Inflammatory macrophage treated with lipopolysaccharide for 1 hour (primary cell): ENCODE data around the gene DAPP1.

Source experiments
- DNase-seq, 2 donors: peaks; one replicate each; pipeline ENCODE4 v3.0.0-alpha.2; 2020 to 2022

Gene DAPP1

DNA sequence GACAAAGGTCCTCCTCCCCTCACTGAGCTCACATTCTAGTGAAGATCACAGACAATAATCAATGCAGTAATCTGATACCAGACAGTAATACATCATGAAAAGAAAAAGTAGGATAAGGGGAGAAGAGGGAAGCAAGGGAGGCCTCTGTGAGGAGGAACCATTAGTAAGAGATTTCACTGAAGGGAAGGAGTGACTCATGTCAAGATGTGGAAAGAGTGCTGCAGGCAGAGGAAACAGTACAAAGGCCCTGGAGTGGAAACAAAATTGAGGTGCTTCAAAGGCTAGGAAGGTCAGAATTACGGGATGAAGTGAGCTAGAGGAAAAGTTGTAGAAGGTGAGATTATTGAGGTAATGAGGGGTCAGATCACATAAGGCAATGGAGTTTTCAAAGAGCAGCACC lies 39.5 kb downstream of the DAPP1 start:
- DNase-seq, result peak; percentile 83 to 84

DNA sequence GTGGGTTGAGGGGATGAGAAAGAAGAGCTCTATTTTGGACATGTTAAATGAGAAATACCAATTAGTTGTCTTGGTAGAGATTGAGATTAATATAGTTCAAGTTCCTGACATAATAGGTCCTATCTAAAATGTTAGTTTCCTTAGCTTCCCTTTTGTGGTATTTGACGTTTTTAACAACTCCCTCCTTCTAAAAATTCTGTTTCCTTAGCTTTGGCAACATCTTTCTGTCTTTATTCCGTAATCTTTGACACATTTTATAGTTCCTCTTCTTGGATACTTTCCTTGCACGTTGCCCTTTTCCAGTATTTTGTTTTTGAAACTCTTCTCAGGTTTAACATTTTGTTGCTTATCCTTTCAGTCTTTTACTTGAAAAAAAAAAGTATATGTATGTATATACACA lies 40.7 kb downstream of the DAPP1 start:
- peak; percentile 70 to 73 for DNase-seq

DNA sequence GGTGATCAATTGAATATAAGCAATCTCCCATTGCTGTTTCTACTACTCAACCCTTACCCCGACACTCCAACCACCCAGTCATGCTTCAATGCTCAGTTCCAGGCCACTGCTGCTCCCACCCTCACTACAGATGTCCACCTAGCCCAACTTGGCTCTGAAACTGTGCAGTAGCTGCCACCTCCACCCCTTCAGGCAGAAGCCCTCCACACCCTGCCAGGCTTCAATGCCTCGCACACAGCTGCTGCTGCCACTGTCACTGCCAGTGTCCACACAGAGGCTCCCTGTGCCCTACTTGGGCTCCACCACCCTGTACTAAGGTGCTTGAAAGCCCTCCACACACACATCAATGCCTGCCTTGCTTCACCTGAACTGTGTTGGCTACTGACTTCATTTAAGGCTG lies 43.0 kb downstream of the DAPP1 start:
- no peak for DNase-seq

DNA sequence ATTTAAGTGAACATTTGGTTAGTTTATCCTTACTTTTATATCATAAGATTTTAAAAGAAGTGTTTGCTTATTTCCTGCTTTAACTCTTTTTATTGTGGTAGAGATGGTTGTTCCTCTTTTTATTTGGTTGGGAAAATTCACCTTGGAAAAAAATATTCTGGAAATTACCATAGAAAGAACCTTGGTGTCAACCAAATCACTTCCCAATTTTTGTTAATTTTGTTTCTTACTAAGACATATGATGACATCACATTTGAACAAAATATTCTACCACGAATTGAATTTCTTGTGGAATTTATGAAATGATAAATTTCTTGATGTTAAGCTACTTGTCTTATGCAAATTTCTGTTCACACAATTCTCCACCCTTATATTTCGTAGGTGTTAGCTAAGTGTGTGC lies 43.9 kb downstream of the DAPP1 start:
- peak; percentile 45 to 73 for DNase-seq

DNA sequence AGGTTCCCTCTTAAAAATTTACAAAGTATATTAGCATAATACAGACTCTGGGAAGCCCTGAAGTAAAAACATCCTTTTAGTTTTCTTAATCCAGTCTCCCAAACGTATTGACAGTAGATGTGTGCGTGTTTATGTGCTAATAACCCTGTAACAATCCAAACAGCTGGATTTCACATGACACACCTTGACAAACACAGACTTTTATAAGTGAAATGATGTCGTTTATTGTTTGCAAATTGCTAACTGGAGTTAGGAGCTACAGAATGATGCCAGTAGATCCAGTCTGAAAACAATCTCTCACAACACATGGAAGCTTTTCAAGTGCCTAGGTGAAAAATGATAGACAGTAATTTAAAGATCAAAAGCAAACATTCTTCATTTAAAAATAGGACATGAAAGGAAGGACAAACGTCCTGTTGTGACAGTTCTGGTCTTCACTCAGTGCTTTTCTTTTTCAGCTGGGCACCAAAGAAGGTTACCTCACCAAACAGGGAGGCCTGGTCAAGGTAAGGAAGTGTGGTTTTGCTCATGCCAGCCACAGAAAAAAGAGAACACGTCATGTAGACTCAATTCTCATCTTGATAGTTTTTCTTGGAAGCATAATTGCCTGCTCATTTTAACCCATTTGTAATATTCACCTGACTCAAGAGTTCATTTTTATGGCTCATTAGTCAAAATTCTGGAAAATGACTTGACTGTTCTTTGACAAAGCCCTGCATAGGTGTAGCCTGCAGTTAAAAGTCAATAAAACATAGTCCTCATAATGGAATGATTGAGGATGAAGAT lies 44.7 kb downstream of the DAPP1 start:
- no peak for DNase-seq

DNA sequence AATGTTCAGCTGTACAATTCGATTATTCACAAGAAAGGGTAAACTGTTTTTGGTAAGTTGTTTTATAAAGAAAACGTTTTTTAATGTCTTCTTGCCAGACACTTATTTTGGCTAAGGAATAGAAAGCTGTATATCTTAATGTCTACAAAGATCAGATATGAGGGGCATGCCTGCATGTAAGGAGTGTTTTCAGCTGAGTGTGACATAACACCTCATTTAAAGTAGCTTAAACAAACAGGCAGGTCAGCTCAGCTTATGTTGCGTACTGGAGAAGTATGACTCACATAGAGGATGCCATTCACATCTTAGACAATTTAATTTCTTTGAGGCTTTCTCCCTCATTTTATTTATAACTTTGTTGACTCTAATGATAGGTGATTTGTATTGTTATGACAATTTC lies 47.2 kb downstream of the DAPP1 start:
- no peak for DNase-seq

GRCh38 chr4:99868126-99868596 lies 51.5 kb downstream of the DAPP1 start:
- no peak for DNase-seq

GRCh38 chr4:99872570-99872969 lies 55.9 kb downstream of the DAPP1 start:
- no peak for DNase-seq

GRCh38 chr4:99875071-99875470 lies 58.4 kb downstream of the DAPP1 start:
- no peak for DNase-seq

GRCh38 chr4:99876946-99877345 lies 60.3 kb downstream of the DAPP1 start:
- no peak for DNase-seq

GRCh38 chr4:99878604-99879003 lies 62.0 kb downstream of the DAPP1 start:
- no peak for DNase-seq

GRCh38 chr4:99879458-99879857 lies 62.8 kb downstream of the DAPP1 start:
- peak in 1 of 2 donors; percentile 14 for DNase-seq

- DNase-seq, result peak; percentile 15 to 43
Observed at GRCh38 chr4:99885063-99885664, 68.5 kb downstream of the DAPP1 start.

GRCh38 chr4:99885687-99886086 lies 69.1 kb downstream of the DAPP1 start:
- no peak for DNase-seq

DNA sequence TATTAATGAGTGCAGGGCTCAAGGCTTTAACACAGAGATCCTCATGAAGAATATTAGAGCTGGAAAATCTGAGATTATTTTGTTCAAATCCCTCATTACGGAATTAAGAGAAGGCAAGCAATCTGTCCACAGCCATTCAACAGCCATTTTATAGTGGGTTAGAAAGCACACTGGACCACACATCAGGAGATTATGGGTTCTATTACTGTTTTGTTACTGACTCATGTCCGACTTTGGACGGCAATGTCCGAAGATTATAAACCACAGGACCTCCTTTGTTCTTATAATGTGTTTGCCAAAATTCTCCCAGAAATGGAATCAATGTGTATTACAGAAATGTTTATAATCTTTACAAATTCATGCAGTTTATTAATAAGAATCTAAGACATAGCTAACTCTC lies 69.5 kb downstream of the DAPP1 start:
- DNase-seq, result no peak

GRCh38 chr4:99887837-99888236 lies 71.2 kb downstream of the DAPP1 start:
- DNase-seq, result no peak

- DNase-seq, result no peak
Observed at GRCh38 chr4:99891351-99891750, 74.7 kb downstream of the DAPP1 start.

DNA sequence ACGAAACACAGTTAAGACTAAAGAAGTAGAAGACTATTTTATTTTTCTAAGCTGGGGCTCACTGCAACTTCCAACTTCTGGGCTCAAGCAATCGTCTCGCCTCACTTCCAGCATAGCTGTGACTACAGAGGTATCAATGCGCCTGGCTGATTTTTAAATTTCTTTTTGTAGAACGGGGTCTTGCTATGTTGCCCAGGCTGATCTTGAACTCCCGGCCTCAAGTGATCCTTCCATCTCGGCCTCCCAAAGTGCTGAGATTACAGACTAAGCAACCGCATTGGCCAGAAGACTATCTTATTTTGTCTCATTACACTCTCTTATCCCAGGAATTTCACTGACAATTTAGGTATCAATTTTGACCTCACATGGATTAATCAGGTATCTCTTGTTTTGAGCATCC lies 76.4 kb downstream of the DAPP1 start:
- DNase-seq, result no peak

DNA sequence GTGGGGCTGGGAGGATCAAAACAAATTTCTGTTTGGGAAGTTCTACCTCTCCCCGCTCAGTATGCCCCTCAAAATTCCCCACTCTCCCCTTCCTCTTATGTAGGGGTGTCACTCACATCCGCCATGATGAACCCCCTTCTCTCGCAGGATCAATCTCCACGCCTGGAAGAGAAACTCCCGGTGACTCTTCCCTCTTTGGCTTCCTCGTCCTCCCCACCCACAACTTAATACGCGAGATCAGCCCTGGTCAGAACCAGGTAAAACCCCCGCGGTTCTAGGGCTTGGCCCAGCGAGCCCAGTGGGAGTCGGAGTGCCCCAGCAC lies 77.2 kb downstream of the DAPP1 start:
- peak; percentile 52 to 68 for DNase-seq

GRCh38 chr4:99894161-99894997 lies 77.8 kb downstream of the DAPP1 start, which contains the start of gene LAMTOR3:
LAMTOR3 (minus strand) TSS chr4:99894427; CDS start chr4:99893963, 464 bp downstream.
- DNase-seq, result peak; percentile 90 to 93

GRCh38 chr4:99894998-99895397 lies 78.4 kb downstream of the DAPP1 start:
- DNase-seq, result no peak

- no peak for DNase-seq
Observed at GRCh38 chr4:99915449-99915848, 98.8 kb downstream of the DAPP1 start.

DNA sequence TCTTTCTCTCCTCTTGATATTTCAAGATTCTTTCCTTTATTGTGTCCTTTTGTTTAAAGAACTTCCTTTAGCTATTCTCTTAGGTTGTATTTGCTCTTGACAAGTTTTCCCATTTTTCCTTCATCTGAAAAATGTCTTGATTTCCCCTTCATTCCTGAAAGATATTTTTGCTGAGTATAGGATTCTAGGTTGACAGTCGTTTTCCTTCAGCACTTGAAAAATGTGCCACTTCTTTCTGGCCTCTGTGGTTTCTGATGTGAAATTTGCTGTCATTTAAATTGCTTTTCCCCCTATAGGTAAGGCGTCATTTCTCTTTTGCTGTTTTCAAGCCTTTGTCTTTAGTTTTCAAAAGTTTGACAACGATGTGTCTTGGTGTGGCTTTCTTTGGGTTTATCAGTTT lies 100.9 kb downstream of the DAPP1 start:
- no peak for DNase-seq

DNA sequence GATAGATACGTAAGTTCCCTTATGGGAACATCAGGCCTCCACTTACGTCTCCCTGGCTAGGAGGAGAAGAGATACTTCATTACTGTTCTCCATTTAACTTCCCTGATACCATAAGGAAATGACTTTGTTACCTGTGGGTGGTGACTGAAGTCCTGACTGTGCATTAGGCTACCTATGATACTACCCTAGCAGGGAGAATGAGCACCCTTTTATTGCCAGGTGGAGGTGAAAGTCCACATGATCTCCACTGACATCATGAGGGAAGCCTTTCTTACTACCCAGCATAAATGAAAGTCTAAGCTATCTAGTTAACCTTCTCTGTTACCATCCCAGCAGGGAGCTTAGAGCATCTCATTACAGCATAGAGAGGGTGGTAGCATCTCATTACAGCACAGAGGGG lies 102.0 kb downstream of the DAPP1 start:
- no peak for DNase-seq
